Measurements from ENCODE around the gene ENTPD6. TPM values are rescaled to one million over a fixed set of nuclear protein-coding genes. Genes with fewer than 3 reads are reported as not detected.

Gene ENTPD6
- polyA plus RNA-seq, 1 experiment: 70.8 TPM

- no peaks in the 10 kb centered on the region for H3K27me3 ChIP-seq (ENCODE audit: control insufficient read depth, insufficient read depth, low read length)
- H3K36me3 ChIP-seq (ENCODE audit: control insufficient read depth, insufficient read depth, low read length): peaks cover 10% of the 10 kb centered on the region
- ChIA-PET POLR2A (no interaction called here), CTCF (interaction anchor here (0.8 to 1.9 kb wide), 3 partner anchors 14 to 191 kb away, joined by 3 to 5 read pairs (median 3); no protein-coding TSS in a partner anchor)
- no peak for DNase-seq (ENCODE audit: low read depth)
- no peak for TF ChIP-seq CTCF (IDR thresholded peaks at IDR 0.05; ENCODE audit: insufficient read depth, low read depth, low read length)
- H3K4me3 ChIP-seq (ENCODE audit: low read depth, low read length): no peak overlapping the region
Measured at GRCh38 chr20:25207149-25207959, 11.8 kb downstream of the ENTPD6 start.

GRCh38 chr20:25207960-25208534, 12.5 kb downstream of the ENTPD6 start:
- no peak for TF ChIP-seq CTCF (IDR thresholded peaks at IDR 0.05; ENCODE audit: insufficient read depth, low read depth, low read length)
- no peak overlapping the region for H3K4me3 ChIP-seq (ENCODE audit: low read depth, low read length)
- peaks cover 10% of the 10 kb centered on the region for H3K36me3 ChIP-seq (ENCODE audit: control insufficient read depth, insufficient read depth, low read length)
- ChIA-PET POLR2A (no interaction called here), CTCF (interaction anchor here (0.6 to 1.9 kb wide), 4 partner anchors 14 to 190 kb away, joined by 3 to 5 read pairs (median 4); no protein-coding TSS in a partner anchor)
- DNase-seq (ENCODE audit: low read depth): no peak
- no peaks in the 10 kb centered on the region for H3K27me3 ChIP-seq (ENCODE audit: control insufficient read depth, insufficient read depth, low read length)

- Histone ChIP-seq H3K36me3 (ENCODE audit: control insufficient read depth, insufficient read depth, low read length) (peaks cover 15% of the 10 kb centered on the region), H3K27me3 (ENCODE audit: control insufficient read depth, insufficient read depth, low read length) (no peaks in the 10 kb centered on the region), H3K4me3 (ENCODE audit: low read depth, low read length) (no peak overlapping the region)
- POLR2A ChIA-PET: no interaction called here
- CTCF ChIA-PET: interaction anchor here (0.6 kb wide), 1 partner anchor 1003 kb away, joined by 3 read pairs; no protein-coding TSS in a partner anchor
- DNase-seq (ENCODE audit: low read depth): no peak
- TF ChIP-seq CTCF (IDR thresholded peaks at IDR 0.05; ENCODE audit: insufficient read depth, low read depth, low read length): no peak
Measured at GRCh38 chr20:25209400-25209799, 13.9 kb downstream of the ENTPD6 start.

- H3K36me3 ChIP-seq (ENCODE audit: control insufficient read depth, insufficient read depth, low read length): peaks cover 15% of the 10 kb centered on the region
- POLR2A ChIA-PET: no interaction called here
- no peaks in the 10 kb centered on the region for H3K27me3 ChIP-seq (ENCODE audit: control insufficient read depth, insufficient read depth, low read length)
- no peak for DNase-seq (ENCODE audit: low read depth)
- TF ChIP-seq CTCF (IDR thresholded peaks at IDR 0.05; ENCODE audit: insufficient read depth, low read depth, low read length): no peak
- H3K4me3 ChIP-seq (ENCODE audit: low read depth, low read length): no peak overlapping the region
- CTCF ChIA-PET: no interaction called here
Measured at GRCh38 chr20:25209911-25210310, 14.4 kb downstream of the ENTPD6 start.

- POLR2A ChIA-PET: no interaction called here
- TF ChIP-seq CTCF (IDR thresholded peaks at IDR 0.05; ENCODE audit: insufficient read depth, low read depth, low read length): no peak
- DNase-seq (ENCODE audit: low read depth): no peak
- Histone ChIP-seq H3K36me3 (ENCODE audit: control insufficient read depth, insufficient read depth, low read length) (peaks cover 19% of the 10 kb centered on the region), H3K4me3 (ENCODE audit: low read depth, low read length) (no peak overlapping the region), H3K27me3 (ENCODE audit: control insufficient read depth, insufficient read depth, low read length) (no peaks in the 10 kb centered on the region)
- CTCF ChIA-PET: interaction anchor here (1.0 to 1.5 kb wide), 2 partner anchors 36 to 216 kb away, joined by 3 read pairs; no protein-coding TSS in a partner anchor
Measured at GRCh38 chr20:25211273-25211672, 15.8 kb downstream of the ENTPD6 start.
